Kidney (tissue), 14 donors: ENCODE results near the gene KIF9. TPM values are rescaled to one million over a fixed set of nuclear protein-coding genes. Genes with fewer than 3 reads are reported as not detected.

ENCODE experiments used
- DNase-seq, 5 donors: peaks; one replicate each; pipeline ENCODE4 v3.0.0-alpha.2; 2013 to 2020
- FAIRE-seq: peaks from 2 replicates; lab custom pipeline; 2012; peaks lifted over from hg19 to GRCh38; lab: Jason Lieb, UNC
- H3K27ac ChIP-seq, 2 donors: one replicate each; pipeline ENCODE4 v1.7.0; 2013; ENCODE audit warnings: low read depth in 2 of 2, low read length in 2 of 2, inconsistent platforms in 1 of 2
- H3K27me3 ChIP-seq: one replicate; pipeline ENCODE4 v1.7.1; 2013; ENCODE audit warnings: low read length, inconsistent platforms; ENCODE audit not compliant: control insufficient read depth, insufficient read depth
- H3K36me3 ChIP-seq, 3 donors: one replicate each; pipeline versions ENCODE4 v1.7.0 to v1.7.1; 2013; ENCODE audit warnings: low read length in 3 of 3, control low read depth in 1 of 3, inconsistent platforms in 1 of 3; ENCODE audit not compliant: insufficient read depth in 3 of 3, control insufficient read depth in 2 of 3
- H3K4me1 ChIP-seq, 3 donors: one replicate each; pipeline versions ENCODE4 v1.7.0 to v1.7.1; 2013; ENCODE audit warnings: low read length in 3 of 3, inconsistent platforms in 1 of 3, low read depth in 1 of 3; ENCODE audit not compliant: control insufficient read depth in 2 of 3, insufficient read depth in 2 of 3
- H3K4me3 ChIP-seq, 3 donors: one replicate each; pipeline versions ENCODE4 v1.7.0 to v1.8.1; 2013; ENCODE audit warnings: low read length in 3 of 3, control low read depth in 1 of 3, inconsistent platforms in 1 of 3
- H3K9ac ChIP-seq, 3 donors: one replicate each; pipeline versions ENCODE4 v1.7.0 to v1.7.1; 2013; ENCODE audit warnings: low read length in 3 of 3, control low read depth in 1 of 3, inconsistent platforms in 1 of 3
- H3K9me3 ChIP-seq, 3 donors: one replicate each; pipeline versions ENCODE4 v1.7.0 to v1.7.1; 2013; ENCODE audit warnings: low read length in 3 of 3, control low read depth in 1 of 3, inconsistent platforms in 1 of 3; ENCODE audit not compliant: control insufficient read depth in 2 of 3, insufficient read depth in 1 of 3
- CTCF ChIP-seq: IDR thresholded peaks from 3 replicates; pipeline ENCODE4 v1.5.1; 2012; ENCODE audit warnings: mild to moderate bottlenecking, moderate library complexity, borderline replicate concordance; ENCODE audit not compliant: insufficient read depth; ENCODE audit errors: extremely low read depth
- intact Hi-C: fragments of 100-400 bp; cut with DNase I; formaldehyde crosslinking; loops from one replicate; pipeline ENCODE4 v1.11.1; 2022
- polyA plus RNA-seq: library from polyadenylated mRNA; stranded (reverse); fragments of 350-450 nt; fragmentation: Illumina TruSeq; extraction: RNeasy Lipid Tissue Mini Kit (QIAGEN cat#74804); gene quantifications from one replicate; pipeline ENCODE4 v1.2.3, GENCODE V29; 2014; ENCODE audit warnings: low read depth, low replicate concordance; ENCODE audit not compliant: insufficient read depth
- total RNA-seq: library from RNA; stranded (reverse); fragmentation: NEBNext Ultra II Directional; extraction: Animal tissue kit (Norgen Biotek cat#: 25700); gene quantifications from one replicate; pipeline ENCODE4 v1.2.1, GENCODE V29; 2021
- donor health status: control.
- donor health status: control.
- donor health status: control.
- donor health status: control.
- donor health status: control.
- donor health status: DM: yes; HTN: yes; CAD: no.
- donor health status: Normal renal cell carcinoma (clear cell type).

KIF9 gene
- total and polyA plus RNA-seq, 2 donors from 2014 or later = 16.9 to 32.9 TPM

DNA sequence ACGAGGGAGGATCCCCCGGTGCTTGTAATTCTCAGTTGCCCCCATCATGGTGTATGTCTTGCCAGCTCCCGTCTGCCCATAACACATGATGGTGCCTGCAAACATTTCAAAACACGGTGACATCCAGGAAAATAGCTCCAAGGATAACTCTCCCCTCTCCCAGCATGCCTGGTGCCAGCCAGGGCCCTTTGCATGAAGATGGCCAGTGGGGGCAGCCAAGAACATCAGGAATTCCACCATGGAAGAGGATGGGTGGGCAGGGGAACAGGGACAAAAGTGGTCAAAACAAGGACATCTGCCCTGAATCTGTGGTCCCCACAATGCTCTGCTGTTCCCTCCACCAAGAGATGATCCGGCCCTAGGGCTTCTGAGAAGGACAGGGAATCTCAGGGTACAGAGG is 9.0 kb downstream of the KIF9 start:
- Histone ChIP-seq H3K4me3 (no peak overlapping the region), H3K27me3 (no peaks in the 10 kb centered on the region), H3K36me3 (no peaks in the 10 kb centered on the region), H3K4me1 (no peaks in the 10 kb centered on the region), H3K9ac (no peak overlapping the region), H3K9me3 (no peaks in the 10 kb centered on the region), H3K27ac (no peak overlapping the region)
- FAIRE-seq (no peak), DNase-seq (no peak)
- intact Hi-C loops = no loop called here
- no peak for TF ChIP-seq CTCF

- no peaks in the 10 kb centered on the region for H3K36me3 ChIP-seq
- H3K27ac ChIP-seq = no peak overlapping the region
- no peaks in the 10 kb centered on the region for H3K27me3 ChIP-seq
- DNase-seq (no peak), FAIRE-seq (no peak)
- H3K9me3 ChIP-seq = no peaks in the 10 kb centered on the region
- H3K4me1 ChIP-seq = peaks cover 0 to 2% (median 0%) of the 10 kb centered on the region in 3 donors
- TF ChIP-seq CTCF = no peak
- no peak overlapping the region for H3K4me3 ChIP-seq
- no peak overlapping the region for H3K9ac ChIP-seq
- intact Hi-C loops = no loop called here
Measured at GRCh38 chr3:47270526-47270925, 12.1 kb downstream of the KIF9 start.

DNA sequence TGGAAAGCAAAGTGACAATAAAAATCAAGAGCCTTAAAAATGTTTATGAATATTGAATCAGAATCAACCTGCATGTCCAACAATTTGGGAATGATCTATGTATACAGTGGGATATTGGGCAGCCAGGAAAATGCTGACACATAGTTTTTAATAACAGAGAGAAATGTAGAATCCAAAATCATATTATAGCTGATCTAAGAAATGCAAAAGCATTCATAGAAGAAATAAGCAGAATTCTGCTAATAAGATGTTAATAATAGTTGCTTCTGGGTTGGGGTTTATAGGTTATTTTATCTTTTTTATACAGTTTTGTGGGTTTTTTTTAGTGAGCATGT is 15.1 kb downstream of the KIF9 start:
- Histone ChIP-seq H3K9me3 (no peaks in the 10 kb centered on the region), H3K9ac (no peak overlapping the region), H3K27me3 (no peaks in the 10 kb centered on the region), H3K36me3 (no peaks in the 10 kb centered on the region), H3K27ac (no peak overlapping the region), H3K4me1 (peaks cover 0 to 2% (median 0%) of the 10 kb centered on the region in 3 donors), H3K4me3 (no peak overlapping the region)
- DNase-seq (no peak), FAIRE-seq (no peak)
- intact Hi-C loops = no loop called here
- no peak for TF ChIP-seq CTCF
